Inferior parietal cortex (tissue), 1 donor: ENCODE data around the gene SLC48A1.

Source experiments
- DNase-seq: peaks from one replicate; pipeline ENCODE4 v3.0.0-alpha.2; 2016; ENCODE audit errors: extremely low spot score

The SLC48A1 gene

GRCh38 chr12:47824198-47824597, 51.2 kb downstream of the SLC48A1 start:
- DNase-seq = no peak

DNA sequence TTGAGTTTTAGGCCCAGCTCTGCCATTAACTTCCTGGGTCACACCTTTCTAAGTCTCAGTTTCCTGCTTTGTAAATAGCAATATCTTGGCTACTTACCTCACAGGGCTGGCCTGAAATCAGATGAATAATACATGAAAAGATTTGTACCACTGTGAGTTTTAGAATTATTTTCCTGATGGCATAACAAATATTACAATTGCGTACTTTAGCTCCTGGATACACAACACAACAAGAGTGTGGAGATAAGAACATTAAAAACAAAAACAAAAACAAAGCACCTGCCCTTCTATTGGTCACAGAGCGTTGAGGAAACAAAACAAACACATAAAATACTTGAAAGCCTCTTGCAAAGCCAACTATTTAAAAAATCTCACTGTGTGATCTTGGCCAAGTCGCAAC, 51.6 kb downstream of the SLC48A1 start:
- no peak for DNase-seq

GRCh38 chr12:47825173-47825639, 52.2 kb downstream of the SLC48A1 start:
- DNase-seq = no peak

DNA sequence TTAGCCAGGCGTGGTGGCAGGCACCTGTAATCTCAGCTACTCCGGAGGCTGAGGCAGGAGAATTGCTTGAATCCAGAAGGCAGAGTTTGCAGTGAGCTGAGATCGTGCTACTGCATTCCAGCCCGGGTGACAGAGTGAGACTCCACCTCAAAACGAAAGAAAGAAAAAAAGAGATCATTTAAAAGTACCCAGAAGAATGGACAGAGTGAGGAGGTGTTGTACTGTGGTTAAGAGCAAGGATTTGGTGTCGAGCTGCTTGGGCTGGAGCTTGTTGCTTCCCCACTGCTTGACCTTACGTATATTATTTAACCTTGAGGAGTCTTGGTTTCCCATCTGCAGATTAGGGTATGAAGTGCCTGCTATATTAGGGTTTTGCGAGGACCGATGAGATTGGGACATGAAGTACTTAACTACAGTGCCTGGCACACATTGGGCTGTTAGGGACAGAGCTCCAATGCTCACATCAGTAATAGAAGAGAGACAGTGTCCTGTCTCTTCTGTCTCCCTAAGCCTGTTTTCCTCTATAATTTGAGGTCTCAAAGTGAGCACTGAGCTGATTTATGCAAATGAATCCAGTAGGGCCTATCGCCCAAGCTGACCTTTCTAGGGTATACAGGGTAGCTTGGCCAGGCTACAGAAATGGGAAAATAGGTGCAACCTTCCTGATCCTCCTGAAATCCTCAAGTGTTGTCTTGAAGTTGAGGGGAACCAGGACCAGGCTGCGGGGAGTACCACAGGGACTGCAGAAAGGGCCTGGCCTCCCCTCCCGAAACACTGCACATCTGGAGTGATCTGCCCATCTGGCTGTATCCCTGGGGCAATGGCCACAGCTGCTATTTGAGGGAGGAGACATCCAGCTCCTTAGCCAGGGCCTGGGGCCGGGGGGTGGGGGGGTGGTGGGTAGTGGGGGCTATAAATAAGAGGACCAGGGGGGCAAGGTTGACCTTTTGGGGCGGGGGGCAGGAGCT, 55.3 kb downstream of the SLC48A1 start:
- DNase-seq = no peak

DNA sequence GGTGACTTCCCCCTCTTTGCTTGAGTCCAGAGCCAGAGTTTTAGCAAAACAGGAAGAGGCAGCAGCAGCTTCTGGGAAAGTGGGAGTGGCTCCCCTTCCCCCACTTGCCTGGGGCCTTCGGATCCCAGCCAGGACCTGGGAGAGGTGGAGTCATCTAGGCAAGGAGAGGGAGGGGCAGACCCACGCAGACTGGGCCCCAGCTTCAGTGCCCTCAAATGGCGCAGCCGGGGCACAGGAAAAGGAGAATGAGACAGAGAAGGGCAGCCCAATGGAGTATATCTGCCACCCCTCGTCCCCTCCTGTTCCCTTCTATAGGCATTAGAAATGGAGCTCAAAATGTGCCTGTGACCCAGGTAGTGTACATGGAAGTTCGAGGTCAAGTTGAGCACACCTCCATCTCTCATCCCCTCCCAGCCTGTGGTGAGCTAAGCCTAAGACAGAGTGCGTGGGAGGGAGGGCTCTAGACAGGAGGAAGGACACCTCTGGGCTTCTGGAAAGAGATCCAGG, 56.0 kb downstream of the SLC48A1 start:
- DNase-seq = no peak

GRCh38 chr12:47829584-47829983, 56.5 kb downstream of the SLC48A1 start:
- no peak for DNase-seq
